Measurements from ENCODE around the gene ICE1. TPM values are rescaled to one million over a fixed set of nuclear protein-coding genes. Genes with fewer than 3 reads are reported as not detected.

ICE1 gene
- total and polyA plus RNA-seq, 8 donors = 4.0 to 15.0 (median 9.3) TPM

- H3K36me3 ChIP-seq = no peaks in the 10 kb centered on the region
- WGBS, 2 donors = 63 to 69% methylated on average over 7 of the region's 8 CpGs
Measured at GRCh38 chr5:5521029-5521428, 98.6 kb downstream of the ICE1 start.

GRCh38 chr5:5521478-5521877 is 99.0 kb downstream of the ICE1 start:
- Histone ChIP-seq H3K4me1 (no peaks in the 10 kb centered on the region), H3K36me3 (no peaks in the 10 kb centered on the region), H3K27me3 (no peaks in the 10 kb centered on the region), H3K27ac (no peak overlapping the region), H3K9me3 (no peaks in the 10 kb centered on the region), H3K4me3 (no peak overlapping the region)
- ATAC-seq = no peak
- intact Hi-C loops (cut with DNase I) = no loop called here
- no peak for DNase-seq
- FAIRE-seq = no peak
- WGBS, 2 donors = 76 to 77% methylated on average over 2 of the region's 2 CpGs
- no peak for TF ChIP-seq CTCF (IDR thresholded peaks at IDR 0.05)

More at GRCh38 chr5:5521029-5521428, 98.6 kb downstream of the ICE1 start:
- Histone ChIP-seq H3K4me3 (no peak overlapping the region), H3K4me1 (no peaks in the 10 kb centered on the region), H3K27ac (no peak overlapping the region), H3K27me3 (no peaks in the 10 kb centered on the region), H3K9me3 (no peaks in the 10 kb centered on the region)
- ATAC-seq (no peak), DNase-seq (no peak), FAIRE-seq (no peak)
- TF ChIP-seq CTCF (IDR thresholded peaks at IDR 0.05) = no peak
- intact Hi-C loops (cut with DNase I) = no loop called here

- DNase-seq (no peak), ATAC-seq (no peak), FAIRE-seq (no peak)
- H3K4me3 ChIP-seq = no peak overlapping the region
- H3K27ac ChIP-seq = no peak overlapping the region
- intact Hi-C loops (cut with DNase I) = no loop called here
- no peaks in the 10 kb centered on the region for H3K4me1 ChIP-seq
- H3K27me3 ChIP-seq = no peaks in the 10 kb centered on the region
- 63 to 74% methylated on average over 2 of the region's 2 CpGs for WGBS, 2 donors
- TF ChIP-seq CTCF (IDR thresholded peaks at IDR 0.05) = no peak
- H3K9me3 ChIP-seq = no peaks in the 10 kb centered on the region
- H3K36me3 ChIP-seq = no peaks in the 10 kb centered on the region
Measured at GRCh38 chr5:5522336-5522735, 99.9 kb downstream of the ICE1 start.

- H3K36me3 ChIP-seq = no peaks in the 10 kb centered on the region
- H3K9me3 ChIP-seq = no peaks in the 10 kb centered on the region
- no peak overlapping the region for H3K27ac ChIP-seq
- ATAC-seq (no peak), DNase-seq (no peak), FAIRE-seq (no peak)
- H3K4me1 ChIP-seq = no peaks in the 10 kb centered on the region
- no peak for TF ChIP-seq CTCF (IDR thresholded peaks at IDR 0.05)
- H3K4me3 ChIP-seq = no peak overlapping the region
- H3K27me3 ChIP-seq = no peaks in the 10 kb centered on the region
- intact Hi-C loops (cut with DNase I) = no loop called here
- 78 to 82% methylated on average over 6 of the region's 6 CpGs for WGBS, 2 donors
Measured at GRCh38 chr5:5523066-5523505, 100.6 kb downstream of the ICE1 start.

- intact Hi-C loops (cut with DNase I) = no loop called here
- no peaks in the 10 kb centered on the region for H3K4me1 ChIP-seq
- no peaks in the 10 kb centered on the region for H3K9me3 ChIP-seq
- FAIRE-seq = no peak
- no peaks in the 10 kb centered on the region for H3K27me3 ChIP-seq
- no peaks in the 10 kb centered on the region for H3K36me3 ChIP-seq
- no peak for ATAC-seq
- no peak for TF ChIP-seq CTCF (IDR thresholded peaks at IDR 0.05)
- H3K4me3 ChIP-seq = no peak overlapping the region
- WGBS, 2 donors = 69 to 85% methylated on average over 3 of the region's 3 CpGs
- DNase-seq = no peak
- H3K27ac ChIP-seq = no peak overlapping the region
Measured at GRCh38 chr5:5524327-5524726, 101.8 kb downstream of the ICE1 start.
